Hematopoietic multipotent progenitor cell treated with erythropoietin and hydrocortisone succinate and interleukin-3 and kit ligand, for 4 days (in vitro differentiated cells): ENCODE results near the gene EIF4EBP2.
A peak's percentile ranks its signal among the peaks of the same experiment; 100 is the strongest.

Source experiments
- DNase-seq: peaks from one replicate; pipeline ENCODE4 v3.0.0-alpha.2; 2015

EIF4EBP2 gene

GRCh38 chr10:70404036-70404786 lies at the start of gene EIF4EBP2:
EIF4EBP2 (plus strand) TSS chr10:70404145; CDS start chr10:70404402, 257 bp downstream.
- peak; percentile 97 for DNase-seq

DNA sequence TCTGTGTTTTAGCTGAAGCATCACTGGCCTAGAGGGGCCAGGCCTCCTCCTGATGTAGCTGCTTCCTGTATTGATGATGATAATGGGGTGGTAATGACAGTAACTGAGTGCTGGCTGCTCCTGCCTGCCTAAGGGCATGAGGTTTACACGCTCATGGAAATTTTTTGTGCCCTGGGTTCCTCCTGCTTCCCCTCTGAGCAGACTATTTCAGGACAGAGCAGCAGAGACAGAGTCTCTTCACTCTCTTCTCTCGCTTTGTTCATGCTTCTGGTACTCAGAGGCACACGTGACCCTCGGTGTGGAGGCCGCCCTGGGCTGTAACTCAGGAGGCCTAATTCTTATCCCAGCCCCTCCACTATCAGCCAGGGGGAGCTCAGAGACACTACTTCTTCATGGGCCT lies 49.4 kb upstream of the EIF4EBP2 start:
- no peak for DNase-seq

DNA sequence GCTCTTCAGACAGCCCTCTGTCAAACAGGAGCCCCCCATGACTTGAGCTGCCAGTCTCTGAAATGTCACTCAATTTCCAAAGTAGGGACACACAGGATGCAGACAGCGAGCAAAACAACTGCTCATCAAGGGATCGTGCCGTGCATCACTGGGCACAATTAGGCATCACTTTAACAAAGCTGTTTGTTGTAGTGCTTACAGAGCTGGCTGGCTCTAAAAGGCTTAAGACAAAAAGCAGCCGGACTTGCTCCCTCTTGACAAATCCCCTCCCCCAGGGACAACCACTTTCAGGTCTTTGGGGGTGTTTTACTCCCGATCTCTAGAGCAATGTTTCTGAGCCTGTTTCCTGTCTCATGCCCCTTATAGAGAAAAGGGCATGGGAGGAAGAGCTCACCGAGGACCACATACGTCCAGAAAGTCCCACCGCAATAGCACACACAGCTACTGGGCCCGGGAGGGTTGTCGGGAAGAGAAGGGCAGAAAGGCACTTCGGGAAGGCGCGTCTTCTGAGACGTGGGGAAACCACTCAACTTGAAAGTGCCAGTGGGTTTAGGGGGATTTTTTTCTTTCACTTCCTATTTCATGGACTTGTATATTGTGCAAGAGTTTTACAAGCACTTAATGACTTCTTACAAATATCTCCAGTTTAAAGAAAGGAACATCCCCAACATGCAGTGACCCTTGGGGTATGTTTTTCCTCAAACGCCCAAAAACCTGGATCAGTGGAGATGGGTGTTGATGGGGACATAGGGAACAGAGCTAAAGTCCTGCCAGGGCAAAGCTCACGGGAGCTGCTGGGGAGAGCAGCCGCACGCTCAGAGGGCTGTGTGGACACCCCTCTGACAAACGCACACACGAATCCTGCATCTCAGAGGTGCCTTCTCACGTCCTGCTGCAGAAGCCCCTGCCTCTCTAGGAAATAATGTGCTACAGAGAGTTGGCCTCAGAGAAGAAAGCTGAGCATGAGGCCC lies 48.6 kb upstream of the EIF4EBP2 start:
- DNase-seq: peak; percentile 37

- no peak for DNase-seq
These were observed 46.4 kb upstream of the EIF4EBP2 start for GRCh38 chr10:70357565-70357964.

DNA sequence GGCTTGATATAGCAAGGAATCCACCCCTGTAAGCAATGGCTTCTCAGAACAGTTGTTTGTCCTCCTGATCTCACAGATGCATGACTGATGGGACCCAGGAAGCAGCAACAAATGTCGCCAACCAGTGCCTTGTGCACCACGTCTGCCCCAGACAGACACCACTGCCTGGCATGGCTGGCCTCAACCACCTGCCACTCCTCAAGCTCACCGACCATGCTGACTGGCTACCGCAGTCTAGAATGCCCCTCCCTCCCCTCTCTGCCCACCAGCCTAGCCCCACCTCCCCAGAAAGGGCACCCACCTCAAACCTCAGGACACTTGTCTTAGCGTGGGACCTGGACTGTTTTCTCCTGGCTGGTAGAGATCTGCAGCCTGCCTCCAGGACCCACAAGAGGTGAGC lies 45.5 kb upstream of the EIF4EBP2 start:
- DNase-seq: no peak

DNA sequence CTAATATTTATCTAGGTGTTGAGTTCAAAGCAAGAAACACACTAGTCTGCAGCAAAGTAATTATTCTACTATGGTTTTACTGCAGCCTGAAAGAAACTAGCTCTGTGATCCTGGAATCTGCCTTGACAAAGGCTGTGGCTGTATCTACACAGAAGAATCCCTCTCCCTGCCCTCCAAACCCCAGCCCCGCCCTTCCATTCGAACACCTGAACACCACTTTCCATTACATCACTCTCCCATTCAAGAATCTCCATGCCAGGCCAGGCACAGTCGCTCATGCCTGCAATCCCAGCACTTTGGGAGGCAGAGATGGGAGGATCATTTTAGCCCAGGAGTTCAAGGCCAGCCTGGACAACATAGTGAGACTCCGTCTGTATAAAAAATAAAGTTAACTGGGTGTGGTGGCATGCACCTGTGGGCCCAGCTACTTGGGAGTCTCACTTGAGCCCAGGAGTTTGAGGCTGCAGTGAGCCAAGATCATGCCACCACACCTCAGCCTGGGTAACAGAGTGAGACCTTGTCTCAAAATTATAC lies 44.9 kb upstream of the EIF4EBP2 start:
- no peak for DNase-seq

- DNase-seq: no peak
These were observed 43.7 kb upstream of the EIF4EBP2 start for GRCh38 chr10:70360215-70360614.

GRCh38 chr10:70362328-70362727 lies 41.6 kb upstream of the EIF4EBP2 start:
- no peak for DNase-seq

DNA sequence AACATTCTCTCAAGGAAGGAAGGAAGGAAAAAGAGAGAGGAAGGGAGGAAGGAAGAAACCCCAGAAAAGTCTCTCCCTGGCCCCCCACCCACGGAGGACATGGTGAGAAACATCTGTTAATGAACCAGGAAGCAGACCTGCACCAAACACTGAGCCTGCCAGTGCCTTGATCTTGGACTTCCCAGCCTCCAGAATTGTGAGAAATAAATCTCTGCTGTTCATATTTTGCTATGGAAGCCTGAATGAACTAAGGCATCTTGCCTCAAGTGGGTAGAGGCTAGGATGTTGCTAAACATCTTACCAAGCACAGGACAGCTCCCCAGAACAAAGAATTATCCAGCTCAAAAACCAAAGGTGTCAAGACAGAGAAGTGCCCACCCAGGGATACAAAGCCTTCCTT lies 40.7 kb upstream of the EIF4EBP2 start:
- DNase-seq: no peak

- peak; percentile 93 for DNase-seq
These were observed 39.8 kb upstream of the EIF4EBP2 start for GRCh38 chr10:70363971-70364771.

- DNase-seq: no peak
These were observed 39.2 kb upstream of the EIF4EBP2 start for GRCh38 chr10:70364772-70365091.

- no peak for DNase-seq
These were observed 36.6 kb upstream of the EIF4EBP2 start for GRCh38 chr10:70367195-70367796.

GRCh38 chr10:70368774-70369482 lies 35.0 kb upstream of the EIF4EBP2 start:
- DNase-seq: no peak

DNA sequence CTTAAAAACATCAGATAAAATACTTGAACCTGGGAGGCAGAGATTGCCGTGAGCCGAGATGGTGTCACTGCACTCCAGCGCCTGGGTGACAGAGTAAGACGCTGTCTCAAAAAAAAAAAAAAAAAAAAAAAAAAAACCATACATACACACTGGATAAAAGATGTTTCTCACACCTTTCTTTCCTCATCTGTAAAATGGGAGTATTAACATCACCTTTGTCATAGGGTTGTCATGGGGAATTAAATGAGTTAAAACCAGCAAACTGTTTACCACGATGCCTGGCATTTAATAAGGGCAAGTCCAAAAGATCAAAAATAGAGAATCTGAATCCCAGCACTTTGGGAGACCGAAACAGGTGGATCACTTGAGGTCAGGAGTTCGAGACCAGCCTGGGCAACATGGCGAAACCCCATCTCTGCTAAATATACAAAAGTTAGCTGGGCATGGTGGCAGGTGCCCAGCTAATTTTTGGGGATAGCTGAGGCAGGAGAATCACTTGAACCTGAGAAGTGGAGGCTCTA lies 34.4 kb upstream of the EIF4EBP2 start:
- DNase-seq: no peak

DNA sequence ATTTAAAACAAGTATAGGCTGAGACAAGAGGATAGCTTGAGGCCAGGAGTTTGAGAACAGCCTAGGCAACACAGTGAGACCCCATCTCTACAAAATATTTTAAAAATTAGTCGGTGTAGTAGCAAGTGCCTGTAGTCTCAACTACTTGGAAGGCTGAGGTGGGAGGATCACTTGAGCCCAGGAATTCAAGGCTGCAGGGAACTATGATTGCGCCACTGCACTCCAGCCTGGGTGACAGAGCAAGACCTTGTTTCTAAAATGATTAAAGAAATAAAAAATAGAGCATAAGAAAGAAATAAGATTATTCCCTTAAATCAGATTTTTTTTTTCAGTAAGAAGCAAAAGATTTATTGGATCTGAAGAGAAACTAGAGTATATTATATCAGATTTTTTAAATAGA lies 33.2 kb upstream of the EIF4EBP2 start:
- no peak for DNase-seq

DNA sequence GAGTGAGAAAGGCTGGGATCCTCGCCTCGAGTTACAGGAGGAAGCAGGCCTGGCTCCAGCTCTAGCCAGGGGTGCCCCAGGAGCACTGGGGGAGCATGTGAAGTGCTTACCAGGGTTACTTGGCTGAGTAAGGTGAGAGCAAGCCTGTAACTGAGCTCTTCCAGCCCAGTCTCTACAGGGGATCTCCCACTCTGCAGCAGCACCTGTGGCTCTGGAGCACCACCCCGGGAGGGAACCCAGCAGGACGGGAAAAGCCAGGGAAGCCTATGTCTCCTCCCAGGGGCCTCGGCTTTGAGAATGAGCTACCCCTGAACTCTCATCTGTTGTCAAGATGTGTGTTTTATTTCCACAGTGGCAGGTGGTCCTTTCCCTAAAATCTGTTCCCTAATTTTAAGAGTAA lies 32.1 kb upstream of the EIF4EBP2 start:
- DNase-seq: no peak

GRCh38 chr10:70374775-70375614 lies 28.9 kb upstream of the EIF4EBP2 start:
- no peak for DNase-seq

DNA sequence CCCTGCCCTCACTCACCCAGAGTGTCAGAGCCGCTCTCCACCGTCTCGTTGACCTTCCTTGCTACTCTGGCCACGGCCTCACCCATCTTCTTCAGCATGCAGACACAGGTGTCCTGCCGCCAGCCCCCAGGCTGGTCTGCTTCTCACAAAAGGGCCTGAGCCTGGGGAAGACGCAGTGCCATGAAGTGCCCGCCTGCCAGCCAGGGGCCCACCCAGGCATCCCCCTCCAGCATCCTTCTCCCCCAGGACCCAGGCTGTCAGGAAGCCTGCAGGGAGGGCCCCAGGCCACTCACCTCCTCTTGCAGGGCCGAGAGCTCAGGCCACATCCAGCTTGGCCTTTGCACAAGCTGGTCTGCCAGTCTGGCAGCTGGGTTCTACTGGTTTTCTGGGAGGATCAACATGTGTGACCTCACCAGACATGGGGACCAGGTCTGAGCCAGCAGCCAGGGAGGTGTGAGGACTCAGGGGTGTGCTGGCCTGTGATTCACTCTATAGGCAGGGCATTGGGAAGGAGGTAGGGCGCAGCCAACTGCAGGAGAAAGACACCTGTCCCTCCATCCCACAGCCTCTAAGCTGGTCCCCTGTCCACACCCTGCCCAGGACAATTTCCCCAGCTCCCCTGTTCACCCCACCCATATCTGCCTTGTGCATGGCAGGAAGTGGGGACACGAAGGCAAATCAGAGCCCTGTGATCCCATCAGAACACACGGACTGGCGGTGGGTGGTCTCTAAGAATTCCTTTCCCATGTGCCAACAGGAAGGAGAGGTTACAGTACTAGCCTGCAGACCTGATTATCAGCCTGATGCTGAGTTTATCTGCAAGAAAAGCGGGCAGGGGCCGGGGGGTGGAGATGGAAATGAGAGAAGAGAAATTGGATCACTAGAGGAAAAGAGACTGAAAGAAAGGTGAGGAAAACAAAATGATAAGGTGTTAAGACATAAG lies 27.2 kb upstream of the EIF4EBP2 start:
- no peak for DNase-seq

DNA sequence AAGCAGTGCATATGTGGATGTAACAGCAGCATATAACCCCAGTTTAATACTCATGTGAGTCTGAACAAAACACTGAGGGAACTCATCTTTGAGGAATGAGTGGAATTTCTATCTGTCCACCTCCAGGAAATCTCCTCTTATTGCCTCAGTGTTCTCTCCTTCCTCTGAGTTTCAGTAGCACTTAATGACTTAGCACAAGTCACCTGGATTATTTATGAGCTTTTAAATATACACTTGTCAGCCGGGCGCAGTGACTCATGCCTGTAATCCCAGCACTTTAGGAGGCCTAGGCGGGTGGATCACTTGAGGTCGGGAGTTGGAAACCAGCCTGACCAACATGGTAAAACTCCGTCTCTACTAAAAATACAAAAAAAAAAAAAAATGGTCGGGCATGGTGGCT lies 25.8 kb upstream of the EIF4EBP2 start:
- DNase-seq: no peak
